Measurements from ENCODE around the gene PAN2. TPM values are rescaled to one million over a fixed set of nuclear protein-coding genes. Genes with fewer than 3 reads are reported as not detected.

PAN2 gene
- total RNA-seq, 4 donors from 2014 or later: 45.2 to 206 (median 58.0) TPM

DNA sequence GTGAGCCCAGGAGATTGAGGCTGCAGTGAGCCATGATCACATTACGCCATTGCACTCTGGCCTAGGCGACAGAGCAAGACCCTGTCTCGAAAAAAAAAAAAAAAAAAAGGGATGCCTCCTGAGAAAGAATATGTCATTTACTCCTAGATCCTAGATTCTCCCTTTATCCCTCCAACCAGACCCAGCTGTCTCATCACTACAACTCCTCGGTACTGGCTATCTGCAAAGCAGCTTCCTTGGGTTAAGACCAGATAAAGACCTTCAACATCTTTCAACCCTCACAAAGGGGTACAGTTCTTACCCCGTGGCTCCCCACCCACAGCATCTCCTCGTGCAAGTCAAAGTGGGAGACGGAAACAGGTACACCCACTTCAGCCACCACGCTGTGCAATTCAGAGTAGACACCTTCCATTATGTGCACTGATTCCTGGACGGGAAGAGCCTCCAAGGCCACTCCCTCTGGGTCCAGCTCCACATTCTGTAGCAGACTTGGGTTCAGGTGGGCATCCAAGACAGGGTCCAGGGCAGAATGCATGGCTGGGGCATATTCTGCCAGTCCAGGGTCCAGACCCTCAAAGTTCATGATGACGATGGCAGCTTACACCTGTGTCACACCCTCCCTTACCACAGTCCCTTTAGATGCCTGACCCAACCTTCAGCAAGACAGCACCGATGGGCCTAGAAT is 1.1 kb downstream of the PAN2 start:
- Histone ChIP-seq H3K9me3 (no peaks in the 10 kb centered on the region), H3K4me1 (peaks cover 0 to 11% (median 3%) of the 10 kb centered on the region in 4 donors), H3K36me3 (no peaks in the 10 kb centered on the region), H3K4me3 (peak overlapping the region in 2 of 4 donors; percentile 45 to 73), H3K27ac (peak overlapping the region; percentile 88 to 96 (median 94)), H3K27me3 (no peaks in the 10 kb centered on the region)
- 95% methylated on average over 11 of the region's 11 CpGs; no CpG with 5 or more reads in 1 of the 2 donors for WGBS, 2 donors (ENCODE audit: low coverage in 1 of 2)
- in situ Hi-C loops (cut with MboI; ENCODE audit: low pct_ligation_motif_present in 1 of 4, low pct_unique_long_range_greater_than_20kb in 1 of 4, low sequenced_read_pairs in 3 of 4) (loop anchor here in 1 of 4 donors (25.0 kb wide), 1 partner anchor 130 kb away; the partner anchor contains the start of genes MIP and SPRYD4), intact Hi-C loops (cut with DNase I; ENCODE audit: low total_unique reads) (no loop called here)
- no peak for DNase-seq
- TF ChIP-seq EP300 (IDR thresholded peaks at IDR 0.05; ENCODE audit: low read depth) (no peak), POLR2A (IDR thresholded peaks at IDR 0.05) (no peak), POLR2AphosphoS5 (IDR thresholded peaks at IDR 0.05) (no peak), CTCF (IDR thresholded peaks at IDR 0.05) (no peak)

DNA sequence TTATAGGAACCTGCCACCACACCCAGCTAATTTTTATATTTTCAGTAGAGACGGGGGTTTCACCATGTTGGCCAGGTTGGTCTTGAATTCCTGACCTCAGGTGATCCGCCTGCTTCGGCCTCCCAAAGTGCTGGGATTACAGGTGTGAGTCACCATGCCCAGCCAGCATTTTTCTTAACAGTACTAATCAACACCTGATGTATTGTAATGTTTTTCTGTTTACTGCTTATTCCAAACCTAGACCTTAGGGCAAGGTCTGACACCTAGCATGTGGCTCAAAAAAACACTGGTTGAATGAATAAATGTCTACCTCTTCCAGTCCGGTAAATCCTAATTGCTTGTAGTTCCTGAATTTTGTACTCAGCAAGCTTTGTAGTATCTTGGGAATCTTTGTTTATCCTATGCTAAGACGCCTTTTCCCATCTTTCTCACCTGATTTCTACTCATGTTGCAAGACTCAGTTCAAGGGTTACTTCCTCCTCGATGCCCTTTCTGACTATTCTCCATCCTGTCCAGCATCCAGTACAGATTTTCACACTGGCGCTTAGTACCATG is 2.8 kb downstream of the PAN2 start:
- TF ChIP-seq CTCF (IDR thresholded peaks at IDR 0.05): no peak
- no peak for TF ChIP-seq EP300 (IDR thresholded peaks at IDR 0.05; ENCODE audit: low read depth)
- TF ChIP-seq POLR2AphosphoS5 (IDR thresholded peaks at IDR 0.05): no peak
- TF ChIP-seq POLR2A (IDR thresholded peaks at IDR 0.05): no peak
- Histone ChIP-seq H3K4me3 (no peak overlapping the region), H3K27me3 (no peaks in the 10 kb centered on the region), H3K9me3 (no peaks in the 10 kb centered on the region), H3K27ac (no peak overlapping the region), H3K4me1 (peaks cover 0 to 11% (median 3%) of the 10 kb centered on the region in 4 donors), H3K36me3 (peaks cover 0 to 15% (median 0%) of the 10 kb centered on the region in 4 donors)
- WGBS, 2 donors (ENCODE audit: low coverage in 1 of 2): 85 to 93% methylated on average over 4 to 7 of the region's 7 CpGs
- intact Hi-C loops (cut with DNase I; ENCODE audit: low total_unique reads): no loop called here
- DNase-seq: no peak
- in situ Hi-C loops (cut with MboI; ENCODE audit: low pct_ligation_motif_present in 1 of 4, low pct_unique_long_range_greater_than_20kb in 1 of 4, low sequenced_read_pairs in 3 of 4): loop anchor here in 1 of 4 donors (25.0 kb wide), 1 partner anchor 131 kb away; the partner anchor contains the start of genes MIP and SPRYD4

DNA sequence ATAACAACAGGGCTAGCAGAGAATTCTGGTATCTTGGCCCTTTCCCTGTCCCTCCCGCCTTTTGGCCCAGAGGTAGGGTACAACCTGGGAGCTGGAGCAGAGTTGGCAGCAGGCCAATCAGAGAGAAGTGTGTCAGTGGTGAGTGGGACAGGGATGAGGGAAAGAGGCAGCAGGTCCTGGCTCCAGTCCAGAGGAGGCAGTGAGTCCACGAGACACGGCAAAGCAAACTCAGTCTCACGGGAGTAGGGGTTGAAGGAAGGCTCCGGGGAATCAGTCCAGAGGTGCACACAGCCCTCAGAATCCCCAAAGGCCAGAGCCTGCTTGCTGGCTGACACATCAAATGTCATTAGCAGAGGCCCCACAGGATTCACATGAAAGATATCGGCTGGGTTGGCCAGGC is 7.3 kb downstream of the PAN2 start:
- Histone ChIP-seq H3K4me3 (no peak overlapping the region), H3K36me3 (peaks cover 0 to 51% (median 18%) of the 10 kb centered on the region in 4 donors), H3K9me3 (no peaks in the 10 kb centered on the region), H3K27ac (no peak overlapping the region), H3K27me3 (no peaks in the 10 kb centered on the region), H3K4me1 (no peaks in the 10 kb centered on the region)
- DNase-seq: no peak
- TF ChIP-seq CTCF (IDR thresholded peaks at IDR 0.05) (no peak), EP300 (IDR thresholded peaks at IDR 0.05; ENCODE audit: low read depth) (no peak), POLR2AphosphoS5 (IDR thresholded peaks at IDR 0.05) (no peak), POLR2A (IDR thresholded peaks at IDR 0.05) (no peak)
- in situ Hi-C loops (cut with MboI; ENCODE audit: low pct_ligation_motif_present in 1 of 4, low pct_unique_long_range_greater_than_20kb in 1 of 4, low sequenced_read_pairs in 3 of 4): loop anchor here in 1 of 4 donors (25.0 kb wide), 1 partner anchor 136 kb away; the partner anchor contains the start of genes MIP and SPRYD4
- intact Hi-C loops (cut with DNase I; ENCODE audit: low total_unique reads): no loop called here
- WGBS, 2 donors (ENCODE audit: low coverage in 1 of 2): 79% methylated on average over 6 of the region's 6 CpGs; no CpG with 5 or more reads in 1 of the 2 donors

- Histone ChIP-seq H3K27ac (no peak overlapping the region), H3K27me3 (no peaks in the 10 kb centered on the region), H3K4me1 (no peaks in the 10 kb centered on the region), H3K4me3 (no peak overlapping the region), H3K9me3 (no peaks in the 10 kb centered on the region), H3K36me3 (peaks cover 0 to 51% (median 18%) of the 10 kb centered on the region in 4 donors)
- no peak for DNase-seq
- WGBS, 2 donors (ENCODE audit: low coverage in 1 of 2): 92 to 100% methylated on average over 1 to 8 of the region's 8 CpGs
- intact Hi-C loops (cut with DNase I; ENCODE audit: low total_unique reads) (no loop called here), in situ Hi-C loops (cut with MboI; ENCODE audit: low pct_ligation_motif_present in 1 of 4, low pct_unique_long_range_greater_than_20kb in 1 of 4, low sequenced_read_pairs in 3 of 4) (loop anchor here in 1 of 4 donors (25.0 kb wide), 1 partner anchor 136 kb away; the partner anchor contains the start of genes MIP and SPRYD4)
- no peak for TF ChIP-seq POLR2A (IDR thresholded peaks at IDR 0.05)
- TF ChIP-seq CTCF (IDR thresholded peaks at IDR 0.05): no peak
- no peak for TF ChIP-seq POLR2AphosphoS5 (IDR thresholded peaks at IDR 0.05)
- TF ChIP-seq EP300 (IDR thresholded peaks at IDR 0.05; ENCODE audit: low read depth): no peak
Observed at GRCh38 chr12:56326126-56326525, 7.7 kb downstream of the PAN2 start.
